ENCODE results near the gene OR6V1. TPM values are rescaled to one million over a fixed set of nuclear protein-coding genes. Genes with fewer than 3 reads are reported as not detected.

OR6V1 gene
- total RNA-seq, 1 experiment from 2014 or later = not detected

- POLR2A ChIA-PET = no interaction called here
- CTCF ChIA-PET = no interaction called here
These were observed 21.4 kb downstream of the OR6V1 start for GRCh38 chr7:143073556-143073955.

GRCh38 chr7:143074141-143074540, 22.0 kb downstream of the OR6V1 start:
- Histone ChIP-seq H3K4me1 (ENCODE audit: control insufficient read depth in 1 of 2, insufficient read depth in 2 of 2, low read length in 2 of 2) (no peaks in the 10 kb centered on the region), H3K36me3 (ENCODE audit: control insufficient read depth in 1 of 2, insufficient read depth in 2 of 2, low read length in 2 of 2) (no peaks in the 10 kb centered on the region), H4K20me1 (ENCODE audit: insufficient read depth) (no peaks in the 10 kb centered on the region), H3K9ac (ENCODE audit: low read length) (no peak overlapping the region), H3K27me3 (ENCODE audit: insufficient read depth, low read length) (peaks cover 14% of the 10 kb centered on the region; the same call in 1 of the 2 replicates), H3K9me2 (ENCODE audit: insufficient read depth) (no peaks in the 10 kb centered on the region), H3K9me3 (ENCODE audit: control insufficient read depth in 1 of 2, insufficient read depth in 1 of 2, low read depth in 1 of 2, low read length in 2 of 2) (no peaks in the 10 kb centered on the region), H3K79me2 (ENCODE audit: insufficient read depth, low read length) (no peaks in the 10 kb centered on the region), H2AFZ (ENCODE audit: low read depth, low read length, poor library complexity, severe bottlenecking) (no peak overlapping the region), H3K4me3 (replicated peaks in 1 of 2; ENCODE audit: low read depth in 1 of 2, low read length in 2 of 2) (no peak overlapping the region), H3K4me2 (ENCODE audit: low read length) (no peak overlapping the region), H3K27ac (ENCODE audit: low read depth, low read length) (no peak overlapping the region)
- CTCF ChIA-PET = no interaction called here
- POLR2A ChIA-PET = no interaction called here
- no TSS peak for BruUV-seq (replicated peaks)
- RAD21 ChIA-PET (ENCODE audit: low non-redundant PET in 1 of 2, low total read pairs in 2 of 2, uncharacterized antibody in 2 of 2, unreplicated experiment in 2 of 2) = no interaction called here
- ATAC-seq = no peak
- DNase-seq (ENCODE audit: low read depth, low spot score) = no peak
- intact Hi-C loops (cut with micrococcal nuclease) = no loop called here
- no peak for TF ChIP-seq POLR2AphosphoS5 (IDR thresholded peaks at IDR 0.05; ENCODE audit: low read depth, low read length)
- no peak for TF ChIP-seq POLR2A (IDR thresholded peaks at IDR 0.05; ENCODE audit: borderline replicate concordance, extremely low read depth, insufficient read depth, insufficient read length)
- TF ChIP-seq MAX (IDR thresholded peaks at IDR 0.05) = no peak
- TF ChIP-seq EZH2phosphoT487 (IDR thresholded peaks at IDR 0.05; ENCODE audit: borderline replicate concordance) = no peak
- no peak for TF ChIP-seq CEBPB (IDR thresholded peaks at IDR 0.05; ENCODE audit: low read depth)
- TF ChIP-seq ZFX (IDR thresholded peaks at IDR 0.05) = no peak
- TF ChIP-seq ZBTB33 (IDR thresholded peaks at IDR 0.05; ENCODE audit: extremely low read depth, insufficient replicate concordance, low read length) = no peak
- TF ChIP-seq SP1 (IDR thresholded peaks at IDR 0.05; ENCODE audit: low read depth) = no peak
- no peak for TF ChIP-seq YY1 (IDR thresholded peaks at IDR 0.05; ENCODE audit: extremely low read depth, insufficient replicate concordance, low read depth, low read length)
- TF ChIP-seq EGR1 (IDR thresholded peaks at IDR 0.05; ENCODE audit: low read depth) = no peak
- TF ChIP-seq SIN3A (IDR thresholded peaks at IDR 0.05; ENCODE audit: low read depth) = no peak
- no peak for TF ChIP-seq RAD21 (IDR thresholded peaks at IDR 0.05; ENCODE audit: low read depth)
- no peak for TF ChIP-seq TCF7L2 (IDR thresholded peaks at IDR 0.05; ENCODE audit: borderline replicate concordance, extremely low read depth, insufficient read depth, insufficient read length)
- TF ChIP-seq FOSL1 (IDR thresholded peaks at IDR 0.05; ENCODE audit: low read depth) = no peak
- TF ChIP-seq CTCF (IDR thresholded peaks at IDR 0.05 in 2 of 3, conservative IDR thresholded peaks at IDR 0.05 in 1 of 3; ENCODE audit: borderline replicate concordance in 1 of 3, insufficient read depth in 1 of 3, low read depth in 2 of 3, low read length in 2 of 3) = no peak
- TF ChIP-seq ZNF274 (IDR thresholded peaks at IDR 0.05; ENCODE audit: low read depth, low read length) = no peak
- no peak for TF ChIP-seq ATF3 (IDR thresholded peaks at IDR 0.05)

More at GRCh38 chr7:143073556-143073955, 21.4 kb downstream of the OR6V1 start:
- no TSS peak for BruUV-seq (replicated peaks)
- H3K27ac ChIP-seq (ENCODE audit: low read depth, low read length) = no peak overlapping the region
- H3K36me3 ChIP-seq (ENCODE audit: control insufficient read depth in 1 of 2, insufficient read depth in 2 of 2, low read length in 2 of 2) = no peaks in the 10 kb centered on the region
- no peak overlapping the region for H3K4me3 ChIP-seq (replicated peaks in 1 of 2; ENCODE audit: low read depth in 1 of 2, low read length in 2 of 2)
- H3K9me3 ChIP-seq (ENCODE audit: control insufficient read depth in 1 of 2, insufficient read depth in 1 of 2, low read depth in 1 of 2, low read length in 2 of 2) = no peaks in the 10 kb centered on the region
- no peak overlapping the region for H3K9ac ChIP-seq (ENCODE audit: low read length)
- H3K4me2 ChIP-seq (ENCODE audit: low read length) = no peak overlapping the region
- no peaks in the 10 kb centered on the region for H3K9me2 ChIP-seq (ENCODE audit: insufficient read depth)
- DNase-seq (ENCODE audit: low read depth, low spot score) (no peak), ATAC-seq (no peak)
- no peaks in the 10 kb centered on the region for H3K79me2 ChIP-seq (ENCODE audit: insufficient read depth, low read length)
- no peak for TF ChIP-seq EZH2phosphoT487 (IDR thresholded peaks at IDR 0.05; ENCODE audit: borderline replicate concordance)
- TF ChIP-seq EZH2 (IDR thresholded peaks at IDR 0.05) = no peak
- H3K4me1 ChIP-seq (ENCODE audit: control insufficient read depth in 1 of 2, insufficient read depth in 2 of 2, low read length in 2 of 2) = no peaks in the 10 kb centered on the region
- intact Hi-C loops (cut with micrococcal nuclease) = no loop called here
- RAD21 ChIA-PET (ENCODE audit: low non-redundant PET in 1 of 2, low total read pairs in 2 of 2, uncharacterized antibody in 2 of 2, unreplicated experiment in 2 of 2) = no interaction called here
- no peaks in the 10 kb centered on the region for H4K20me1 ChIP-seq (ENCODE audit: insufficient read depth)
- peaks cover 14% of the 10 kb centered on the region; the same call in 1 of the 2 replicates for H3K27me3 ChIP-seq (ENCODE audit: insufficient read depth, low read length)
- H2AFZ ChIP-seq (ENCODE audit: low read depth, low read length, poor library complexity, severe bottlenecking) = no peak overlapping the region
